ENCODE measurements around the gene C1orf94.

The C1orf94 gene

GRCh38 chr1:34176830-34177603, at the start of gene C1orf94:
TSS of gene C1orf94 (plus strand) at chr1:34176907. CDS start at chr1:34177790, 883 bp downstream.
- DNase-seq (ENCODE audit: low read depth), result no peak

DNA sequence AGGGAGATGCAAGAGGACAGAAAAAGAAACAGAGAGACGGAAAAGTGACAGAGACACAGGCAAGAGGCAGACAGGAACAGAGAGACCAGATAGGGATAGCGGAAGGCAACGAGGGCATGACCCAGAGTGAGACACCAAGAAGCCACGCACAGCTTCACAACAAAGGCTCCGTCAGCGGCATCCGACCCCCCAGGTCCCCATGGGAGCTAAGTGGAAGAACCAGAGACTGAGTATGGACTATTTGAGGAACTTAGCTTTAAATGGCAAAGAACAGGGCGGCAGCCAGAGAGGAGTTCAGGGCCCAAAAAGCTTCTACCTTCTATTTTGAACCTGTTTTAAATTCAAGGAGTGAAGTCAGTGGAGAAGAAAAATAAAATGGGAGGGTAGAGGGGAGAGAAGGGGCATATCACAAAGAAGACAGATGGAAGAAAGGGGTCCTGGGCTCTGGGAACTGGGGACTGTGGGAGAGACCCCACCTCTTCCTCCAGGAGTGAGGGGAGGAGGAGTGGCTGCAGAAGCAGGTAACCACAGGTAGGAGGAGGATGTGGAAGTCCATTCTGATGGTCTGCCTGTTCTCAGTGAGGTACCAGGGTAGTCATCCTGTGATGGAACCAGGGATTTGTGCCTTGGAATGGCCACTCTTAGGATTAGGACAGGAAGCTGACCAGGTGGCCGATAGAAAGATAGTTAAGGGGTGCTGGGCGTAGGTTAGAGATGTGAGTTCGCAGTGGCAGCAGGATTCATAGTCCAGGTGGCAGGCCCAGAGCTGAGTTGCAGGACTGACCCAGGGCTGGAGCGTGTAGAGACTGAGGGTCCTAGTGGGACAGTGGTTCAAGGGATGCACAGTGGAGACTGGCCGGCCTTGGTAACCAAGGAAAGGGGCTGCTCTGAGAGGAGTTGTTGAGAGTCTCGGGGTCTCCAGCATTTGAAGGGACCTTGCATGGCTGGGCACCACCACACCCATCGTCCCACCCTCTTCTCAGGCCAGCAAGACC, 49.4 kb upstream of the C1orf94 start:
- DNase-seq (ENCODE audit: low read depth), result no peak

GRCh38 chr1:34128186-34128889, 48.4 kb upstream of the C1orf94 start:
- DNase-seq (ENCODE audit: low read depth), result no peak

DNA sequence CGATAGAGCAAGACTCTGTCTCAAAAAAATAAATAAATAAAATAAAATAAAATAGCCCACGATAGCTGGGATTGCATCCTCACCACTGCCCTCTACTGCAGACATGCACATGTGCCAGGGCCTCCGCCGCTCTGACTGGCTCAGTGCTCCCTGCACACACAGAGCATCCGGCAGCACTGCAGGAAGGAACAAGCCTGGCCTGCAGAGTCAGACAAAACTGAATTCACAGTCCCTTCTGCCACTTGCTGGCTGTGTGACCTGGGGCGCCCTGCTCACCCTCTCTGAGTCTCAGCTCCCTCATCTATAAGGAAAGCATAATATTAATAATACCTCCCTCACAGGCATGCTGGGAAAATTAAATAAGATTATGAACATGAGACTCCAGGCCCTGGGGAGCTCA, 47.1 kb upstream of the C1orf94 start:
- no peak for DNase-seq (ENCODE audit: low read depth)

- no peak for DNase-seq (ENCODE audit: low read depth)
Measured at GRCh38 chr1:34130306-34130705, 46.4 kb upstream of the C1orf94 start.

- no peak for DNase-seq (ENCODE audit: low read depth)
Measured at GRCh38 chr1:34131396-34132160, 45.1 kb upstream of the C1orf94 start.

DNA sequence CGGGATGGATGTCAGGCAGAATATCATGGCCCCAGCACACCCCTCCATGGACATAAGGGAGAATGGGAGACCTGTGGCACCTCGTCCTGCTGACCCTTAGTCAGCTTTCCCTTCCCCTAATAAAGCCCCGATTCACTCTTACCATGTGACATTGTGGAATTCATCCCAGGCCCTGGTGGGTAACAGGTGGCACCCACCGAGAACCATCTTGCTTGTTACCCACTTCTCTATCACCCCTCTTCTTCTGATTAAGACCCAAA, 44.6 kb upstream of the C1orf94 start:
- DNase-seq (ENCODE audit: low read depth), result no peak

DNA sequence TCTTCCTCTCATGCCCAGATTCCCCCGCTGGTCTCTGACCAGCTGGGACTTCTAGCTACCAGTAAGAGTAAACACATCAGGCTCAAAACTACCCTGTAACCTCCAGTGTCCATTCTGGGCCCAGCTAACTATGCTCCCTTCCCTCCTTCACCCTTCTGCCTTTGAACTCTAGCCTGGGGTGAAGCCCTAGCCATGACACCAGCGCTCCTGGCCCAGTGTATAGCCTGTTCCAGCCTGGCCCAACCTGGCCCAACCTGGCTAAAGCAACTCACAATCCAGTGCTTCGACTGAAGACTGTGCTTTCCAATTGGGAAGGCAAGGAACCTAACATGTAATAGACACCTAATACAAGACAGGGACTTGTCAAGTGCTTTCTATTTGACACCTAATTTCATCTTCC, 39.3 kb upstream of the C1orf94 start:
- no peak for DNase-seq (ENCODE audit: low read depth)

- DNase-seq (ENCODE audit: low read depth), result no peak
Measured at GRCh38 chr1:34140011-34140676, 36.6 kb upstream of the C1orf94 start.

DNA sequence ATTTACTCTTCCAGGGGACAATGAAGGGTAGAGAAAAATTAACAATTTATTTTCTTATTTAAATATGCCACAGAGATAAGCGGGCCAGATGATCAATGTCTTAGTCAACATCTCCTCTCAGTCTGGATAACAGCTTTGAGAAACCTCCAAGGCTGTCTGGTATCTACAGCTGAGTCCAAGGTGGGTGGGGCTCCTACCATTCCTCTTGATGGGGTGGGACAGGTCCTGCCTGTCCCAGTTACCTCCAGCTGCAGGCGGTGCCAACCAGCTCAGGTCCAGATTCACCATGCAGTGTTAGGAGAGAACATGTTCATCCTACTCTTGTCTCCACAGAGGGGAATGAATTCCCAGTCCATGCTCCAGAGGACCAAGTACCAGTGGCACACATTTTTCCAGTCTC, 32.7 kb upstream of the C1orf94 start:
- no peak for DNase-seq (ENCODE audit: low read depth)

DNA sequence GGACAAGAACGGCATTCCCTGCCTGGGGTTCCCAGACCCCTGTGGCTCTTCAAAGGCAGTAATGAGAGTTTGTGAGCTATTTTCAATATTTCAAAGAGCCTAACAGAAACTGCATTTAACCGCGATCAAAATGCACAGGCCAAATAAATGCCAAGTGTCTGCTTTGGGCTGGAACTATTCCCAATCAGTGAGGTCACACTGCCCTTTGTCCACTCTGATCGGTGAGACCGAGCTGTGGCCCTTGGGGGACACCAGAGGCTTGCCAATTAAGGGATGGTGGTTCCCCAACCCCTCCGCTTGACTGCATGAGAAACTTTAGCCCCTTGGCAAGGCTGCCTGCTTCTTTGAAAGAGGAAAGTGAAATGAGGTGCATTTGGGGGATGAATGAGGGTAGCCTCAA, 31.9 kb upstream of the C1orf94 start:
- DNase-seq (ENCODE audit: low read depth), result no peak

- no peak for DNase-seq (ENCODE audit: low read depth)
Measured at GRCh38 chr1:34147301-34147700, 29.4 kb upstream of the C1orf94 start.

DNA sequence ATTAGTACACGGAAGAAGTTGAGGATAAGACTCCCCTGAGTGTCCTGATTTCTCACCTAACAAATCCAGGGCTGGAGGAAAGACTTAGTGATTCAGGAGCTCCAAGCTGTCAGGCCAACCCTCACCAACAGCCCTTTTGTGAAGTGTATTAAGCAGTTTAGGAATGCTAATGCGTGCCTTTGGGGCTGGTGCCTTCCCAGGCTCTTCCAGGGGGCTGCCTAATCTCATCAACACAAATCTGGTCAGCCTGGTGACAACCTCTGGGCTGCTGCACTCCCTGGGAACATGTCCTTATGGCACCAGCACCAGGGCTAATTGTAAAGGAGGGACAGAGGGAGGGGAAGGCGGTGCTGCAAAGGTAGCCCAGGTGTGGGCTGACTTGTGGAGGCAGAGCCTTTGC, 27.2 kb upstream of the C1orf94 start:
- DNase-seq (ENCODE audit: low read depth), result no peak

GRCh38 chr1:34153246-34153645, 23.5 kb upstream of the C1orf94 start:
- DNase-seq (ENCODE audit: low read depth), result no peak

DNA sequence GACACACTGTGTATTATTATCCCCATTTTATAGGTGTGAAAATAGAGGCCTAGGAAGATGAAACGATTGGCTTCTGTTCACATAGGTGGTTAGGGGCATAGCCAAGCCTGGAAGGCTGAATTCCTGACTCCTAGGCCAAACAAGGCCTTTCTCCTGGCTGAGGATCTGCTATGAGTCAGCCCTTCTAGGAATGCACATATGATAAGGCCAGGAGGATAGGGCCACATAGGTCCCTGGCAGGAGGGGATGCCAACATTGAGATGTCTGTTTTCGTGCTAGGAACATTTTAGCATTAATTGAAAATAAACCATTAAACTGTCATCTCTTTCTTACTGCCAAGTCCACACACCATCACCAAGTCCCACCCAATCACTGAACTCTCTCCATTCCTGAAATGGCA, 20.8 kb upstream of the C1orf94 start:
- no peak for DNase-seq (ENCODE audit: low read depth)

GRCh38 chr1:34156739-34157138, 20.0 kb upstream of the C1orf94 start:
- no peak for DNase-seq (ENCODE audit: low read depth)

- no peak for DNase-seq (ENCODE audit: low read depth)
Measured at GRCh38 chr1:34162852-34163766, 13.6 kb upstream of the C1orf94 start.

- DNase-seq (ENCODE audit: low read depth), result no peak
Measured at GRCh38 chr1:34163792-34164731, 12.6 kb upstream of the C1orf94 start.

GRCh38 chr1:34164771-34165391, 11.8 kb upstream of the C1orf94 start, which contains the start of gene CSMD2:
TSS of gene CSMD2 (minus strand) at chr1:34165230. CDS start at chr1:34165097, 133 bp downstream.
- no peak for DNase-seq (ENCODE audit: low read depth)

Data from activated T-cell treated with anti-CD3 and anti-CD28 coated beads for 1 hour (primary cell).